ENCODE data around the gene CDH7. TPM values are rescaled to one million over a fixed set of nuclear protein-coding genes. Genes with fewer than 3 reads are reported as not detected.

The CDH7 gene
- total RNA-seq, 4 donors from 2014 or later: not detected

GRCh38 chr18:65748321-65748720 is 2.5 kb upstream of the CDH7 start:
- Histone ChIP-seq H3K27ac (no peak overlapping the region), H3K4me3 (replicated peaks in 1 of 3) (no peak overlapping the region), H3K9me3 (no peaks in the 10 kb centered on the region), H3K27me3 (no peaks in the 10 kb centered on the region), H3K36me3 (no peaks in the 10 kb centered on the region), H3K4me1 (peaks cover 0 to 8% of the 10 kb centered on the region in 2 donors)
- no peak for DNase-seq
- 67 to 70% methylated on average over 2 of the region's 2 CpGs for WGBS, 2 donors
- intact Hi-C loops (cut with DNase I): no loop called here
- TF ChIP-seq CTCF (IDR thresholded peaks at IDR 0.05) (no peak), POLR2A (IDR thresholded peaks at IDR 0.05) (no peak)

GRCh38 chr18:65749841-65750240 is 971 bp upstream of the CDH7 start:
- no peak overlapping the region for H3K4me3 ChIP-seq (replicated peaks in 1 of 3)

GRCh38 chr18:65751155-65752085 is 608 bp downstream of the CDH7 start:
- Histone ChIP-seq H3K27ac (no peak overlapping the region), H3K36me3 (no peaks in the 10 kb centered on the region), H3K9me3 (no peaks in the 10 kb centered on the region), H3K27me3 (no peaks in the 10 kb centered on the region), H3K4me1 (peaks cover 0 to 8% of the 10 kb centered on the region in 2 donors), H3K4me3 (replicated peaks in 1 of 3) (no peak overlapping the region)
- WGBS, 2 donors: 6 to 7% methylated on average over 39 to 42 of the region's 42 CpGs
- no peak for TF ChIP-seq CTCF (IDR thresholded peaks at IDR 0.05)
- TF ChIP-seq POLR2A (IDR thresholded peaks at IDR 0.05): no peak
- DNase-seq: no peak
- intact Hi-C loops (cut with DNase I): no loop called here

More at GRCh38 chr18:65749841-65750240, 971 bp upstream of the CDH7 start:
- H3K27ac ChIP-seq: no peak overlapping the region
- TF ChIP-seq POLR2A (IDR thresholded peaks at IDR 0.05): no peak
- TF ChIP-seq CTCF (IDR thresholded peaks at IDR 0.05): no peak
- DNase-seq: no peak
- 9 to 10% methylated on average over 8 of the region's 8 CpGs for WGBS, 2 donors
- intact Hi-C loops (cut with DNase I): no loop called here
- H3K36me3 ChIP-seq: no peaks in the 10 kb centered on the region
- no peaks in the 10 kb centered on the region for H3K27me3 ChIP-seq
- H3K9me3 ChIP-seq: no peaks in the 10 kb centered on the region
- H3K4me1 ChIP-seq: peaks cover 0 to 8% of the 10 kb centered on the region in 2 donors

GRCh38 chr18:65752625-65753325 is 2.0 kb downstream of the CDH7 start:
- Histone ChIP-seq H3K27me3 (no peaks in the 10 kb centered on the region), H3K27ac (no peak overlapping the region), H3K36me3 (no peaks in the 10 kb centered on the region), H3K9me3 (no peaks in the 10 kb centered on the region), H3K4me1 (peaks cover 0 to 8% of the 10 kb centered on the region in 2 donors), H3K4me3 (replicated peaks in 1 of 3) (no peak overlapping the region)
- intact Hi-C loops (cut with DNase I): no loop called here
- TF ChIP-seq POLR2A (IDR thresholded peaks at IDR 0.05): no peak
- TF ChIP-seq CTCF (IDR thresholded peaks at IDR 0.05): no peak
- DNase-seq: no peak
- WGBS, 2 donors: 59 to 67% methylated on average over 5 of the region's 5 CpGs

GRCh38 chr18:65753520-65753919 is 2.7 kb downstream of the CDH7 start:
- no peaks in the 10 kb centered on the region for H3K9me3 ChIP-seq
- H3K27ac ChIP-seq: no peak overlapping the region
- DNase-seq: no peak
- WGBS, 2 donors: 6 to 16% methylated on average over 2 of the region's 2 CpGs
- TF ChIP-seq CTCF (IDR thresholded peaks at IDR 0.05) (no peak), POLR2A (IDR thresholded peaks at IDR 0.05) (no peak)
- intact Hi-C loops (cut with DNase I): no loop called here
- no peak overlapping the region for H3K4me3 ChIP-seq (replicated peaks in 1 of 3)
- peaks cover 0 to 8% of the 10 kb centered on the region in 2 donors for H3K4me1 ChIP-seq
- no peaks in the 10 kb centered on the region for H3K36me3 ChIP-seq
- no peaks in the 10 kb centered on the region for H3K27me3 ChIP-seq

Data from thyroid gland (tissue), 4 donors.